GM11168 (cell line): ENCODE measurements around the gene MSRB3.
"Not testable (repeated sequence)": the region's sequence is repeated elsewhere in the genome, so short reads cannot be mapped to it uniquely, and the experiment has no call there.

Experiments used
- in situ Hi-C: fragments of 300-500 bp; cut with MboI; formaldehyde crosslinking; loops from one replicate; pipeline ENCODE4 v1.12.0; 2022; ENCODE audit warnings: low sequenced_read_pairs; ENCODE audit not compliant: unreplicated experiment

Gene MSRB3

DNA sequence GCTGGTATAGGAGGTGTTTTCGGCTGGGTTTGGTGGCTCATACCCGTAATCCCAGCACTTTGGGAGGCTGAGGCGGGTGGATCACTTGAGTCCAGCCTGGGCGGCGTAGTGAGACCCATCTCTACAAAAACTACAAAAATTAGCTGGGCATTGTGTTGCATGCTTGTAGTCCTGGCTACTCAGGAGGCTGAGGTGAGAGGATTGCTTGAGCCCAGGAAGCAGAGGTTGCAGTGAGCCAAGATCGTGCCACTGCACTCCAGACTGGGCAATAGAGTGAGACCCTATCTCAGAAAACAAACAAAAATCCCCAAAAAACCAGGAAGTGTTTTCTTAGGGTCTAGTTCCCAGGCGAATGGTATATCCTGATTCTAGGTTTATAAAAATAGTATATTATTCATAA, 7.0 kb downstream of the MSRB3 start:
- in situ Hi-C loops = not testable (repeated sequence)

- in situ Hi-C loops = no loop called here
These were observed 8.9 kb downstream of the MSRB3 start for GRCh38 chr12:65287426-65287825.

DNA sequence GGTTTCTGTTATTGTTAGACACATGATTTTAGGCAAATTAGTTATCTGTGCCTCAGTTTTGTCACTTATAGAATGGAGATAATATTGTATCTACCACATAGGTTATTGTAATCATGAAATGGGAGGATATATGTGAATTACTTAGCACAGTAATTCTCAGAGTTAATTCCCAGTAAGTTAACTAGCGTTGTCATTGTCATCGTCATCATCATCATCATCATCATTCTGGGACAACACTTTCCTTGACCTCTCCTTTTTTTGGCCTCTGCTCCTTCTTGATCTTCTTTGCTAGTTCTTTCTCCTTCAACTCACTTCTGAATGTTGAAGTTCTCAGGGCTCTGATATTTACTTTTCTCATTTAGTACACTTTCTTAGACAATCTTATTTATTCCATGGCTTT, 13.8 kb downstream of the MSRB3 start:
- in situ Hi-C loops = no loop called here

- in situ Hi-C loops = no loop called here
These were observed 15.3 kb downstream of the MSRB3 start for GRCh38 chr12:65293735-65294134.

DNA sequence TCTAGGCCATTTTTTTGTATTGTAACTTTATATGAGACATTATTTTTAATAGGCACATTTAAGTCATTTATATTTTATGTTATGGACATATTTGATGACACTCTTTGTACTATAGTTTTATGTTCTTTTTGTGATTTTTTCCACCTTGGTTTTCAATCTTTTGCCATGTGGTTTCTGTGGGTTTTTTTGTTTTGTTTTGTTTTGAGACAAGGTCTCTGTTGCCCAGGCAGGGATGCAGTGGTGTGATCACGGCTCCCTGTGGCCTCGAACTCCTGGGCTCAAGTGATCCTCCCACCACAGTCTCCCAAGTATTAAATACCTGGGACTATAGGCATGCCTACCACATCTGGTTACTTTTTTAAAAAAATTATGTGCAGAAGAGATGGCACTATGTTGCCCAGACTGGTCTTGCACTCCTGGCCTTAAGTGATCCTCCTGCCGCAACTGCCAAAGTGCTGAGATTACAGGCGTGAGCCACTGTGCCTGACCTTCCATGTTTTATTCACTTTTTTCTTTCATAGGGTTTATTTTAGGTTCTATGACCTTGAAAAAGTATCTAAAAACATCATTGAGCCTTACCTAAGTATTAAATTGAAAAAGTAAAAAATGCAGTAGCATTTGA, 16.3 kb downstream of the MSRB3 start:
- in situ Hi-C loops = no loop called here

- in situ Hi-C loops = no loop called here
These were observed 18.2 kb downstream of the MSRB3 start for GRCh38 chr12:65296508-65297265.

DNA sequence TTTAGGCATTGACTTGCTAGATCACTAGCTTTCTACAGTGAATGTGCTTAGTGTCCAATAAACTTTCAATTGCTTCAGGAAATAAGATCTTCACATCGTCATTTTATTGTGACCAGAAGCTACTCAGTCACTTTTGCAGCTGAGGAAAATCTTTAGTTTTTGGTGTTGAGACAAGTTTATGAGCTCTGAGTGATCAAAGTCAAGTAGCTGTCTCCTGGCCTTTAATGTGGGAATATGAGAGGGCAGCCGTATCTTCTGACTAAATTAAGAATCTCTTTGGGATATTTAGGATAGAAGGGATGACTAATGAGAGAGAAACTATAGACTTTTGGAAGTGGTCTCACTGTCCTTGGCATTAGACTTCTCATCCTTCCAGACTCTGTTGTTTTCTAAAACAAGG, 21.6 kb downstream of the MSRB3 start:
- in situ Hi-C loops = loop anchor here (25.0 kb wide), 1 partner anchor 812 kb away; no protein-coding TSS in a partner anchor

GRCh38 chr12:65300679-65301349, 22.3 kb downstream of the MSRB3 start:
- in situ Hi-C loops = loop anchor here (25.0 kb wide), 1 partner anchor 811 kb away; no protein-coding TSS in a partner anchor

DNA sequence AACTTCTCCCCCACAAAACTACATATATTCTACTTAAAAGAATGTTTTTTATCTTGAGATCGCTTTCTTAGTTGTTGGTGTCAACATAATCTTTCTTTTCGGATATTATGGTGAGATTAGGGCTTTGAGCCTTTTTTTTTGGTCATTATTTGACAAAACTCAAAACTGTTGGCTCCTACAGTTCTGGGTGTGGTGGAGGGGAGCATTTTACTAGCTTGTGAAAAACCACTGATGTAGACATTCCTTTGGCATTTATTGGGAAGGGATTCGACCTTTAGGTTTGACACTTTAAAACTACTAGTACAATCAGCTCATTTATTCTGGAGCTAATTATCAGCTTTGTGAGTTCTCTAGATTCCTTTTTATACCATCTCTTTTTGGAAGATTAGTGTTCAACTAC, 24.4 kb downstream of the MSRB3 start:
- in situ Hi-C loops = loop anchor here (25.0 kb wide), 1 partner anchor 809 kb away; no protein-coding TSS in a partner anchor

DNA sequence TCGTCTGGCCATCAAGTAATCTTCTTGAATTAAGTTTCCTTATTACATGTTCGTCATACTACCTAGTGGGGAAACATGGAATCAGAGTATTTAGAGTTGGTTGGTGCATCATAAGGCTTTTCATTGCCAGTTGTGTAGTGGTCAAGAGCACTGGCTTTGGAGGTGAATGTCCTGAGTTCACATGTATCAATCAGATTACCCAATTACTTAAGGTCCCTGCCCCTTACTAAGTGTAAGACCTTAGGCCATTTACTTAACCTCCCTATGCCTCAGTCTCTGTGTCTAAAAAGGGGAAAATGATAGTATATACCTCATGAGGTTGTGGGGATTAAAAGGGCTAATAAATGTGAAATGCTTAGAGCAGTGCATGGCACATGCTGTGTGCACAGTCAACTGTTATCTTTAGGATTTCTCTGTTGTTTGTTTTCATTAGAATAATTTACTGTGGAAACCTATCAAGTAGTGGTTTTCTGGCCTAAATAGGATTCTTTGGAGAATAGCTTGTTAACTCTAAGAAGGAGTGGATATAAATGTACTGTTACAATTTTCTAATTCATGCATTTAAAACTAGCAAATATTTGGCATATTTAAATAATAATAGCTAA, 27.0 kb downstream of the MSRB3 start:
- in situ Hi-C loops = loop anchor here (25.0 kb wide), 1 partner anchor 807 kb away; no protein-coding TSS in a partner anchor

- in situ Hi-C loops = loop anchor here (25.0 kb wide), 1 partner anchor 806 kb away; no protein-coding TSS in a partner anchor
These were observed 28.1 kb downstream of the MSRB3 start for GRCh38 chr12:65306366-65307168.

GRCh38 chr12:65307169-65307501, 28.7 kb downstream of the MSRB3 start:
- in situ Hi-C loops = loop anchor here (25.0 kb wide), 1 partner anchor 805 kb away; no protein-coding TSS in a partner anchor

GRCh38 chr12:65308006-65308405, 29.5 kb downstream of the MSRB3 start:
- in situ Hi-C loops = loop anchor here (25.0 kb wide), 1 partner anchor 804 kb away; no protein-coding TSS in a partner anchor

DNA sequence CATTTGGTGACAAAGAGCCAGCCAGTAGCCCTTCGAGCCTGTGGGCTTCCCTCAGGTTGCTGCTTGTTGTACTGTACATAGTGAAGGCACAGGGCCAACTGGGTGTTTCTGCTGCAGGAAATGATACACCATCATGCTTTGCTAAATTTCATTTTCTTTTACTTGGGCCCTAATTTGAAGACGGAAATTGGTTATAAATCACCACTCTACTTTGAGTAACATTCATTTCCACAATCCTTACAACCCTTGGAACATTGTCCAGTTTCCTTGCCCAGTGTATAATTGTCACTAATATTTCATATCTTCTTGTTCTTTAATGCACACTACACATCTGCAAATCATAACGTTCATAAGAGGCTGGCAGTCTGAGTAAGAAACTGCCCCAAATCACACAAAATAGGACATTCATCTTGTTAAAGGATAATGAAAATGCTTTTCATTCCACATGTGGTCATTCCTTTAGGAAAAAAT, 30.2 kb downstream of the MSRB3 start:
- in situ Hi-C loops = loop anchor here (25.0 kb wide), 1 partner anchor 804 kb away; no protein-coding TSS in a partner anchor

- in situ Hi-C loops = loop anchor here (25.0 kb wide), 1 partner anchor 801 kb away; no protein-coding TSS in a partner anchor
These were observed 32.8 kb downstream of the MSRB3 start for GRCh38 chr12:65311260-65311659.

DNA sequence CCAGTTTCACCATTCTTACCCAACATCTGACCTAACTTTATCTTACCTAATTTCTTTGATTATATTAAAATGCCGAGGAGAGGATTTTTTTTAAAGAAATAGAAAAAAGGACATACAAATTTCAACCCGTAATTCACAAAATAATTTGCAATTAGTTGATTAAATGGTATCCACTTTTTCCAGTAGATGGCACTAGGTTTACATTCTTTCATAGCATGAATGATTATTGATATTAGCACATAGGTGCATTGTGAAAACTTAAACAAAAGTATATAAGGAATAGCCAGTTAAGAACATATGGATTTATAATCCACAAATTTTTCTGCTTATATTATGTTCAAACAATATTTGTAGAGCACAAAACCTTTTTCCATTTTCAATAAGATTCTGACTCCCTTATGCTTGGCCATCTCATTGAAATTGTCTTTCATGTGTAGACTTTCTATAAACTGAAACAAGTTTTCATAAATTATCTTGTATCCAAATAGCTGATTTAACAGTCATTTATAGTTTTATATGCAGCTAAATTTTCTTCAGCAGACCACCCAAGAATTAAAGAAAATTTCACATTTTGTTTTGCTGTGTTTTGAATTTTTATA, 35.3 kb downstream of the MSRB3 start:
- in situ Hi-C loops = loop anchor here (25.0 kb wide), 1 partner anchor 798 kb away; no protein-coding TSS in a partner anchor

DNA sequence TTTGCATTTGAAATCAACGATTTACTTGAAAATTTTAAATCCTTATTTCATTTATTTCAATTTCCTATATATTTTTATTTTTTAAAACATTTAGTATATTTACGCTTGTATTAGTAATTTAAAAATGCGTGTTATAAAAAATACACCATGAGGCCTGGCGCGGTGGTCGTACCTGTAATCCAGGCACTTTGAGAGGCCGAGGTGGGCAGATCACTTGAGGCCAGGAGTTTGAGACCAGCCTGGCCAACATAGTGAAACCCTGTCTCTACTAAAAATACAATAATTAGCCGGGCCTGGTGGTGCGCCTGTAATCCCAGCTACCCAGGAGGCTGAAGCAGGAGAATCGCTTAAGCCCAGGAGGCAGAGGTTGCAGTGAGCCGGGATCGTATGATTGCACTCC, 36.8 kb downstream of the MSRB3 start:
- in situ Hi-C loops = loop anchor here (25.0 kb wide), 1 partner anchor 797 kb away; no protein-coding TSS in a partner anchor

DNA sequence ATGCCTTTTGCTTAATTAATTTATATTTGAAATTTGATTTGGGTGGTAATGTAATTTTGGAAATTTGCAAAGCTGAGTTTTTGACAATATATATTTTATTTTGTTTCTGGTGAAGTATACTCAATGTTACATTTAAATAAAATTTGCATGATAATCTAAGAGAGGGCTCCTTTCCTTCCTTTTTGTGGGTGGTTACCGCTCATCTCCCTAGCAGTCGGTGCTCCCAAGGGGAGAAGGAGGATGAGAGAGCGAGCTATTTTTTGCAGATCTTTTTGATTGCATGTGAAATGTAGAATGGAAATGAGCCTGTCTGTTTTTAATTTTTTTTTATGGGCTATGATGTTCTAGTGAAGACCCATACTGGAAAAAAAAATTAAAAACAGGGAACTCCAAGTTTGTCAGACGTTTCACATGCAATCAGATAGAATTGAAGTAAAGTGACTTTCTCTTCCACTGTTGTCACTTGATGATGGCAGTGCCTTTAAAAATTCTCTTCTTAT, 39.8 kb downstream of the MSRB3 start:
- in situ Hi-C loops = loop anchor here (25.0 kb wide), 1 partner anchor 794 kb away; no protein-coding TSS in a partner anchor
